Ammon's horn (tissue), 1 donor: ENCODE measurements around the gene TGFB3.
"Not testable (repeated sequence)": the region's sequence is repeated elsewhere in the genome, so short reads cannot be mapped to it uniquely, and the experiment has no call there.

Experiments used
- DNase-seq: peaks from one replicate; pipeline ENCODE4 v3.0.0-alpha.2; 2016; ENCODE audit warnings: low spot score

Gene TGFB3

GRCh38 chr14:75960231-75960630, 21.6 kb downstream of the TGFB3 start:
- DNase-seq = no peak

- no peak for DNase-seq
Observed at GRCh38 chr14:75959031-75959430, 22.8 kb downstream of the TGFB3 start.

- no peak for DNase-seq
Observed at GRCh38 chr14:75952489-75952888, 29.3 kb downstream of the TGFB3 start.

GRCh38 chr14:75946785-75947184, 35.0 kb downstream of the TGFB3 start:
- DNase-seq = no peak

- no peak for DNase-seq
Observed at GRCh38 chr14:75944607-75945241, 37.1 kb downstream of the TGFB3 start.

- DNase-seq = no peak
Observed at GRCh38 chr14:75941030-75941429, 40.8 kb downstream of the TGFB3 start.

GRCh38 chr14:75939200-75939599, 42.6 kb downstream of the TGFB3 start:
- DNase-seq = no peak

- DNase-seq = peak; percentile 81
Observed at GRCh38 chr14:75934998-75935628, 46.7 kb downstream of the TGFB3 start.

- DNase-seq = no peak
Observed at GRCh38 chr14:75933712-75934296, 48.0 kb downstream of the TGFB3 start.

GRCh38 chr14:75928690-75929181, 53.1 kb downstream of the TGFB3 start:
- no peak for DNase-seq

GRCh38 chr14:75927564-75928087, 54.2 kb downstream of the TGFB3 start:
- DNase-seq = no peak

- DNase-seq = no peak
Observed at GRCh38 chr14:75926431-75927115, 55.2 kb downstream of the TGFB3 start.

GRCh38 chr14:75925141-75925840, 56.5 kb downstream of the TGFB3 start:
- DNase-seq = not testable (repeated sequence)

GRCh38 chr14:75920421-75920820, 61.4 kb downstream of the TGFB3 start:
- not testable (repeated sequence) for DNase-seq

GRCh38 chr14:75917946-75918335, 63.9 kb downstream of the TGFB3 start:
- no peak for DNase-seq

- no peak for DNase-seq
Observed at GRCh38 chr14:75917322-75917945, 64.4 kb downstream of the TGFB3 start.

- DNase-seq = no peak
Observed at GRCh38 chr14:75915045-75915444, 66.8 kb downstream of the TGFB3 start.

GRCh38 chr14:75913183-75913582, 68.6 kb downstream of the TGFB3 start:
- DNase-seq = no peak

- DNase-seq = peak; percentile 74
Observed at GRCh38 chr14:75911883-75912282, 69.9 kb downstream of the TGFB3 start.

- DNase-seq = no peak
Observed at GRCh38 chr14:75910048-75910447, 71.7 kb downstream of the TGFB3 start.

GRCh38 chr14:75909630-75910029, 72.2 kb downstream of the TGFB3 start:
- DNase-seq = no peak
